ENCODE measurements around the gene FTO. TPM values are rescaled to one million over a fixed set of nuclear protein-coding genes. Genes with fewer than 3 reads are reported as not detected.

The FTO gene
- total RNA-seq, 1 experiment from 2014 or later, result 78.3 TPM

GRCh38 chr16:54096607-54097006, 392.7 kb downstream of the FTO start:
- ChIA-PET POLR2A (no interaction called here), CTCF (no interaction called here)
- Mint-ChIP-seq H3K4me1 (ENCODE audit: low read depth, unreplicated experiment) (peaks cover 20% of the 10 kb centered on the region), H3K36me3 (ENCODE audit: insufficient read depth, unreplicated experiment) (no peaks in the 10 kb centered on the region), H3K27me3 (ENCODE audit: insufficient read depth, unreplicated experiment) (no peaks in the 10 kb centered on the region), H3K27ac (ENCODE audit: unreplicated experiment) (no peak overlapping the region), H3K9me3 (ENCODE audit: unreplicated experiment) (no peaks in the 10 kb centered on the region), H3K4me3 (ENCODE audit: unreplicated experiment) (no peak overlapping the region)
- intact Hi-C loops (cut with micrococcal nuclease; ENCODE audit: unreplicated experiment), result no loop called here
- no TSS peak for BruUV-seq (replicated peaks)
- Histone ChIP-seq H3K36me3 (ENCODE audit: control insufficient read depth, insufficient read depth, low read length) (peaks cover 2% of the 10 kb centered on the region; the same call in 1 of the 2 replicates), H3K4me3 (ENCODE audit: low read depth, low read length) (no peak overlapping the region), H3K9me3 (no peaks in the 10 kb centered on the region), H3K4me1 (no peaks in the 10 kb centered on the region), H3K27me3 (replicated peaks; ENCODE audit: control insufficient read depth, insufficient read depth, low read length) (no peaks in the 10 kb centered on the region)
- no peak for DNase-seq
- no peak for TF ChIP-seq CTCF (IDR thresholded peaks at IDR 0.05; ENCODE audit: insufficient read depth in 1 of 2, low read depth in 1 of 2, low read length in 1 of 2, severe bottlenecking in 1 of 2, unreplicated experiment in 1 of 2)

- ChIA-PET POLR2A (no interaction called here), CTCF (no interaction called here)
- Mint-ChIP-seq H3K4me1 (ENCODE audit: low read depth, unreplicated experiment) (peaks cover 22% of the 10 kb centered on the region), H3K27ac (ENCODE audit: unreplicated experiment) (no peak overlapping the region), H3K4me3 (ENCODE audit: unreplicated experiment) (no peak overlapping the region), H3K27me3 (ENCODE audit: insufficient read depth, unreplicated experiment) (no peaks in the 10 kb centered on the region), H3K36me3 (ENCODE audit: insufficient read depth, unreplicated experiment) (no peaks in the 10 kb centered on the region), H3K9me3 (ENCODE audit: unreplicated experiment) (no peaks in the 10 kb centered on the region)
- BruUV-seq (replicated peaks), result no TSS peak
- intact Hi-C loops (cut with micrococcal nuclease; ENCODE audit: unreplicated experiment), result no loop called here
- Histone ChIP-seq H3K27me3 (replicated peaks; ENCODE audit: control insufficient read depth, insufficient read depth, low read length) (no peaks in the 10 kb centered on the region), H3K4me1 (no peaks in the 10 kb centered on the region), H3K4me3 (ENCODE audit: low read depth, low read length) (no peak overlapping the region), H3K36me3 (ENCODE audit: control insufficient read depth, insufficient read depth, low read length) (peaks cover under 1% of the 10 kb centered on the region; the same call in 1 of the 2 replicates), H3K9me3 (no peaks in the 10 kb centered on the region)
- no peak for DNase-seq
- TF ChIP-seq CTCF (IDR thresholded peaks at IDR 0.05; ENCODE audit: insufficient read depth in 1 of 2, low read depth in 1 of 2, low read length in 1 of 2, severe bottlenecking in 1 of 2, unreplicated experiment in 1 of 2), result no peak
Measured at GRCh38 chr16:54097774-54098173, 393.8 kb downstream of the FTO start.

GRCh38 chr16:54098247-54098646, 394.3 kb downstream of the FTO start:
- Histone ChIP-seq H3K9me3 (no peaks in the 10 kb centered on the region), H3K27me3 (replicated peaks; ENCODE audit: control insufficient read depth, insufficient read depth, low read length) (no peaks in the 10 kb centered on the region), H3K4me3 (ENCODE audit: low read depth, low read length) (no peak overlapping the region), H3K36me3 (ENCODE audit: control insufficient read depth, insufficient read depth, low read length) (no peaks in the 10 kb centered on the region), H3K4me1 (peaks cover 3% of the 10 kb centered on the region; the same call in 1 of the 2 replicates)
- Mint-ChIP-seq H3K27me3 (ENCODE audit: insufficient read depth, unreplicated experiment) (no peaks in the 10 kb centered on the region), H3K4me3 (ENCODE audit: unreplicated experiment) (no peak overlapping the region), H3K9me3 (ENCODE audit: unreplicated experiment) (no peaks in the 10 kb centered on the region), H3K27ac (ENCODE audit: unreplicated experiment) (no peak overlapping the region), H3K4me1 (ENCODE audit: low read depth, unreplicated experiment) (peaks cover 27% of the 10 kb centered on the region), H3K36me3 (ENCODE audit: insufficient read depth, unreplicated experiment) (no peaks in the 10 kb centered on the region)
- BruUV-seq (replicated peaks), result no TSS peak
- POLR2A ChIA-PET, result no interaction called here
- TF ChIP-seq CTCF (IDR thresholded peaks at IDR 0.05; ENCODE audit: insufficient read depth in 1 of 2, low read depth in 1 of 2, low read length in 1 of 2, severe bottlenecking in 1 of 2, unreplicated experiment in 1 of 2), result no peak
- intact Hi-C loops (cut with micrococcal nuclease; ENCODE audit: unreplicated experiment), result no loop called here
- CTCF ChIA-PET, result no interaction called here
- no peak for DNase-seq
